Neuronal stem cell (in vitro differentiated cells): ENCODE measurements around the gene MACROD2.
A peak's percentile ranks its signal among the peaks of the same experiment; 100 is the strongest.

Experiments
- DNase-seq: peaks from one replicate; pipeline ENCODE4 v3.0.0-alpha.2; 2013; ENCODE audit warnings: low spot score
- H2AFZ ChIP-seq: one replicate; pipeline ENCODE4 v1.6.1; 2013; ENCODE audit warnings: mild to moderate bottlenecking, low read length, inconsistent platforms
- H2AK5ac ChIP-seq: 2 replicates; pipeline ENCODE4 v1.6.1; 2013; ENCODE audit warnings: low read depth, mild to moderate bottlenecking, inconsistent platforms, low read length, moderate library complexity, mixed read lengths
- H2BK120ac ChIP-seq: 2 replicates; pipeline ENCODE4 v1.6.1; 2013; ENCODE audit warnings: low read depth, mild to moderate bottlenecking, inconsistent platforms, low read length, moderate library complexity, mixed read lengths
- H2BK12ac ChIP-seq: one replicate; pipeline ENCODE4 v1.6.1; 2013; ENCODE audit warnings: low read length, inconsistent platforms
- H2BK15ac ChIP-seq: 2 replicates; pipeline ENCODE4 v1.6.1; 2013; ENCODE audit warnings: mild to moderate bottlenecking, low read length, inconsistent platforms, mixed read lengths
- H2BK5ac ChIP-seq: one replicate; pipeline ENCODE4 v1.6.1; 2013; ENCODE audit warnings: inconsistent platforms, mild to moderate bottlenecking, low read length, moderate library complexity
- H3K14ac ChIP-seq: one replicate; pipeline ENCODE4 v1.6.1; 2013; ENCODE audit warnings: low read length, inconsistent platforms
- H3K18ac ChIP-seq: 2 replicates; pipeline ENCODE4 v1.6.1; 2013; ENCODE audit warnings: low read length, inconsistent platforms
- H3K23ac ChIP-seq: 2 replicates; pipeline ENCODE4 v1.6.1; 2013; ENCODE audit warnings: low read depth, mild to moderate bottlenecking, mixed read lengths, low read length, inconsistent platforms; ENCODE audit not compliant: poor library complexity
- H3K27ac ChIP-seq: replicated peaks from 3 replicates; pipeline ENCODE4 v1.5.1; 2013; ENCODE audit warnings: low read length, inconsistent platforms
- H3K27me3 ChIP-seq, 3 experiments: 2 replicates each; pipeline ENCODE4 v1.6.1; 2013; ENCODE audit warnings: low read length in 3 of 3, mild to moderate bottlenecking in 2 of 3, inconsistent platforms in 1 of 3, low read depth in 1 of 3, mixed read lengths in 1 of 3, moderate library complexity in 1 of 3; ENCODE audit not compliant: control insufficient read depth in 3 of 3, insufficient read depth in 3 of 3
- H3K36me3 ChIP-seq, 2 donors: replicated peaks in 1 of 2; 2 replicates each; pipeline ENCODE4 v1.6.1; 2013; ENCODE audit warnings: low read length in 2 of 2; ENCODE audit not compliant: control insufficient read depth in 2 of 2, insufficient read depth in 2 of 2
- H3K4ac ChIP-seq: 2 replicates; pipeline ENCODE4 v1.6.1; 2013; ENCODE audit warnings: inconsistent platforms, mild to moderate bottlenecking, low read length, moderate library complexity
- H3K4me1 ChIP-seq, 2 donors: 1 replicate in 1 of 2; 2 replicates in 1 of 2; pipeline ENCODE4 v1.6.1; 2013; ENCODE audit warnings: low read length in 2 of 2, low read depth in 1 of 2; ENCODE audit not compliant: control insufficient read depth in 2 of 2, insufficient read depth in 1 of 2
- H3K4me2 ChIP-seq: one replicate; pipeline ENCODE4 v1.6.1; 2013; ENCODE audit warnings: mild to moderate bottlenecking, low read length, inconsistent platforms; ENCODE audit not compliant: insufficient read depth, poor library complexity, severe bottlenecking
- H3K4me3 ChIP-seq, 2 donors: 2 replicates each; pipeline ENCODE4 v1.5.1; 2013; ENCODE audit warnings: low read length in 2 of 2, mild to moderate bottlenecking in 2 of 2, inconsistent platforms in 1 of 2, moderate library complexity in 1 of 2
- H3K79me1 ChIP-seq: one replicate; pipeline ENCODE4 v1.6.1; 2013; ENCODE audit warnings: low read depth, mild to moderate bottlenecking, inconsistent platforms, low read length, moderate library complexity
- H3K9ac ChIP-seq: one replicate; pipeline ENCODE4 v1.6.1; 2013; ENCODE audit warnings: mild to moderate bottlenecking, low read depth, low read length, inconsistent platforms; ENCODE audit not compliant: poor library complexity
- H3K9me3 ChIP-seq, 2 donors: replicated peaks in 1 of 2; 2 replicates each; pipeline versions ENCODE3 to v1.6.1; 2013; ENCODE audit warnings: low read length in 2 of 2, mild to moderate bottlenecking in 2 of 2, inconsistent platforms in 1 of 2, low read depth in 1 of 2, mixed read lengths in 1 of 2, moderate library complexity in 1 of 2; ENCODE audit not compliant: control insufficient read depth in 2 of 2, insufficient read depth in 1 of 2
- H4K8ac ChIP-seq: one replicate; pipeline ENCODE4 v1.6.1; 2013; ENCODE audit warnings: low read depth, mild to moderate bottlenecking, inconsistent platforms, low read length, moderate library complexity
- H4K91ac ChIP-seq: one replicate; pipeline ENCODE4 v1.6.1; 2013; ENCODE audit warnings: low read length, low read depth, mild to moderate bottlenecking, inconsistent platforms; ENCODE audit not compliant: poor library complexity
- WGBS, 2 donors: extraction: QIAGEN DNeasy Blood & Tissue Kit; methylation state at CpG; one replicate each; pipeline ENCODE4 v1.1.7; 2013; ENCODE audit warnings: missing lambda C conversion rate in 2 of 2, mixed read lengths in 1 of 2; ENCODE audit not compliant: insufficient read length in 2 of 2, insufficient replicate concordance in 1 of 2; ENCODE audit errors: extremely low coverage in 2 of 2; 5-methylcytosine and 5-hydroxymethylcytosine counted together

The MACROD2 gene

DNA sequence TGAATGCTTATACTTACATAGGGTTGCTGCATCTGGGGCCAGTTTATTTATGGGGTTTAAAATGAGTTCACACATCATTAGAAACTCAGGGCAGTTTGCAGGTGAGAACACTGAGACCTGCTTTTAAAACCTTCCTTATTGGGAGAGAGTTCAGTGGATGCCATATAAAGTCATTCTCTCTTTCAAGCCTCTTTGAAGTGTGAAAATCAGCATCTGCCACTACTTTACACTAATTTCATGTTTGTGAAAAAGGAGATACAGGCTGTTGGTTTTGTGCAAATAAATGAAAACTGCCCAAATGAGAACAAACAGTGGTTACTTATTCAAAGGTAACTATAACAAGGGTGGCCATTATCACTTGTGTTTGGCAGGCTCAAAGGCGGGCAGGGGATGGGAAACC is 2047.4 kb downstream of the MACROD2 start:
- Histone ChIP-seq H2BK12ac (no peak overlapping the region), H3K27ac (no peak overlapping the region), H3K27me3 (no peaks in the 10 kb centered on the region), H4K91ac (no peak overlapping the region), H3K18ac (no peak overlapping the region), H3K9me3 (peaks cover 0 to 4% of the 10 kb centered on the region in 2 donors), H3K4me3 (no peak overlapping the region), H3K4me1 (no peaks in the 10 kb centered on the region), H3K36me3 (no peaks in the 10 kb centered on the region), H2BK15ac (no peak overlapping the region), H3K4me2 (no peak overlapping the region), H2AFZ (no peak overlapping the region), H3K23ac (no peak overlapping the region), H3K4ac (no peak overlapping the region), H4K8ac (no peak overlapping the region), H2BK120ac (no peak overlapping the region), H3K9ac (no peak overlapping the region), H2BK5ac (no peak overlapping the region), H2AK5ac (no peak overlapping the region), H3K14ac (no peak overlapping the region), H3K79me1 (no peaks in the 10 kb centered on the region)
- no CpG with 5 or more reads among the region's 1 CpG for WGBS, 2 donors
- no peak for DNase-seq

DNA sequence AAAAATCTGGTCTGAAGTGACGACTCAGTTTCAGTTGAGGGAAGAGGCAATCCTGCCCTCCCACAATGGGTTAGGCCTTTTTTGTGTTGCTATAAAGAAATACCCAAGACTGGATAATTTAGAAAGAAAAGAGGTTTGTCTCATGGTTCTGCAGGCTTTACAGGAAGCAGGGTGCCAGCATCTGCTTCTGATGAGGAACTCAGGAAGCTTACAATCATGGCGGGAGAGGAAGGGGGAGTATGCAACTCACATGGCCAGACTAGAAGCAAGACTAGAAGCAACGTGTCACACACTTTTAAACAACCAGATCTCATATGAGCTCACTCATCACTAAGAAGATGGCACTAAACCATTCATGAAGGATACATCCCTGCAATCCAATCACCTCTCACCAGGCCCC is 2048.6 kb downstream of the MACROD2 start:
- Histone ChIP-seq H3K4me1 (no peaks in the 10 kb centered on the region), H2AFZ (no peak overlapping the region), H4K91ac (no peak overlapping the region), H3K36me3 (no peaks in the 10 kb centered on the region), H3K4ac (no peak overlapping the region), H3K18ac (no peak overlapping the region), H3K4me2 (no peak overlapping the region), H4K8ac (no peak overlapping the region), H3K4me3 (no peak overlapping the region), H3K23ac (no peak overlapping the region), H3K9me3 (peaks cover 0 to 4% of the 10 kb centered on the region in 2 donors), H3K9ac (no peak overlapping the region), H3K27ac (no peak overlapping the region), H3K27me3 (no peaks in the 10 kb centered on the region), H2BK5ac (no peak overlapping the region), H3K14ac (no peak overlapping the region), H2AK5ac (no peak overlapping the region), H3K79me1 (no peaks in the 10 kb centered on the region), H2BK12ac (no peak overlapping the region), H2BK120ac (no peak overlapping the region), H2BK15ac (no peak overlapping the region)
- DNase-seq = no peak
- WGBS, 2 donors = no CpG with 5 or more reads among the region's 3 CpGs

DNA sequence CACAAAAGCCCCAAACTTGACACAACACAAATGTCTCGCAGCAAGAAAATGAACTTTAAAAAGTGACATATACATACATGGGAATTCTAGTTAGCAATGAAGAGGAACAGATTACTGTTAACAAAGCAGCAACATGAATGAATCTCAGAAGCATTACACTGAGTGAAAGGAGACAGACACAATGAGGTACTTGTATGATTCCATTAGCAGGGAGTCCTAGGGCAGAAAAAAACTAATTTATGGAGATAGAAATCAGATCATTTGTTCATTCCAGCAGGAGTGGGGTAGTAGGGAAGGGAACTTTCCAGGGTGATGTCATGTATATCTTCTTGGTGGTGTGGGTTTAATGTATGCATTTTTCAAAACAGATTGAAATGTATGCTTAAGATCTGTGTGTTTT is 2053.6 kb downstream of the MACROD2 start:
- H2BK15ac ChIP-seq = no peak overlapping the region
- H3K79me1 ChIP-seq = no peaks in the 10 kb centered on the region
- H3K4me1 ChIP-seq = peaks cover 6 to 15% of the 10 kb centered on the region in 2 donors
- no CpG with 5 or more reads among the region's 1 CpG for WGBS, 2 donors
- H3K4me2 ChIP-seq = no peak overlapping the region
- no peak overlapping the region for H3K27ac ChIP-seq
- H3K4ac ChIP-seq = no peak overlapping the region
- no peak overlapping the region for H3K23ac ChIP-seq
- no peak overlapping the region for H3K9ac ChIP-seq
- no peak overlapping the region for H2AK5ac ChIP-seq
- H3K27me3 ChIP-seq = no peaks in the 10 kb centered on the region
- no peak overlapping the region for H2BK5ac ChIP-seq
- no peak for DNase-seq
- peaks cover 0 to 4% of the 10 kb centered on the region in 2 donors for H3K9me3 ChIP-seq
- no peak overlapping the region for H4K8ac ChIP-seq
- H3K4me3 ChIP-seq = no peak overlapping the region
- H2BK12ac ChIP-seq = no peak overlapping the region
- H3K36me3 ChIP-seq = no peaks in the 10 kb centered on the region
- H4K91ac ChIP-seq = no peak overlapping the region
- peak overlapping the region; percentile 82 for H2AFZ ChIP-seq
- no peak overlapping the region for H2BK120ac ChIP-seq
- H3K18ac ChIP-seq = no peak overlapping the region
- no peak overlapping the region for H3K14ac ChIP-seq

DNA sequence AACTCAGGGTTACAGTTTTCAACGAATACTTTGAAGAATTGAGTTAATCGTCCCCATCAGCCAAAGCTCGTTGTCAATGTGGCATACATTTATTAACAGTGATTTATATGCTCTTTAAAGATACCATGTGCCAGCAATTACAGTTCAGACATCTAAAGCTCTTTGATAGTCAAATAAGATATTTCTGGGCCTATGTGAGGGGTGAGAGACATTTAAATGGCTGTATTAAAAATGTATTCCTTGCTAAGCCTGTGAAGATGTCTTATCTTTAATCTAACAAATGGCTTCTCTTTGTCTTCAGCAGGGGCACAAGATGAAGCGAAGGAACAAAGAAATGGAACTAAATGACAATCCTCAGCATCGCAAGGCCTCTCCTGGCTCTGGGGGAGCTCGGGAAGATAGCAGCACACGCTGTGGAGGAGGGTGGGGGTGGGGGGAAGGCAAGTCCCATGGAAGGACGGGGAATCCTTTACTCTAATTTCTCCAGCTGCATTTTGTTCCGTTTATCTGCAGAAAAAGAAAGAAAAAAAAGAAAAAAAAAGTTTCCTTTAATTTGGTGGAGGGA is 2054.3 kb downstream of the MACROD2 start:
- no peak overlapping the region for H3K14ac ChIP-seq
- H4K91ac ChIP-seq = no peak overlapping the region
- no peak overlapping the region for H2AK5ac ChIP-seq
- no peak overlapping the region for H2BK120ac ChIP-seq
- no peak overlapping the region for H2BK5ac ChIP-seq
- H3K4ac ChIP-seq = no peak overlapping the region
- no peak overlapping the region for H3K9ac ChIP-seq
- no peak overlapping the region for H3K4me2 ChIP-seq
- H3K9me3 ChIP-seq = peaks cover 0 to 4% of the 10 kb centered on the region in 2 donors
- no peak overlapping the region for H3K4me3 ChIP-seq
- no peak overlapping the region for H2BK15ac ChIP-seq
- WGBS, 2 donors = no CpG with 5 or more reads among the region's 9 CpGs
- H3K4me1 ChIP-seq = peaks cover 6 to 15% of the 10 kb centered on the region in 2 donors
- peak overlapping the region; percentile 82 for H2AFZ ChIP-seq
- H3K18ac ChIP-seq = no peak overlapping the region
- no peaks in the 10 kb centered on the region for H3K36me3 ChIP-seq
- no peak overlapping the region for H4K8ac ChIP-seq
- no peaks in the 10 kb centered on the region for H3K27me3 ChIP-seq
- no peak overlapping the region for H2BK12ac ChIP-seq
- no peak overlapping the region for H3K23ac ChIP-seq
- no peaks in the 10 kb centered on the region for H3K79me1 ChIP-seq
- DNase-seq = no peak
- no peak overlapping the region for H3K27ac ChIP-seq
